ENCODE results near the gene KAT8. TPM values are rescaled to one million over a fixed set of nuclear protein-coding genes. Genes with fewer than 3 reads are reported as not detected.

KAT8 gene
- total and polyA plus RNA-seq, 9 of the 15 experiments (the other 6 are each of a cell fraction or from before 2014, with no cell fraction given) = 10.0 to 98.5 (median 76.4) TPM

DNA sequence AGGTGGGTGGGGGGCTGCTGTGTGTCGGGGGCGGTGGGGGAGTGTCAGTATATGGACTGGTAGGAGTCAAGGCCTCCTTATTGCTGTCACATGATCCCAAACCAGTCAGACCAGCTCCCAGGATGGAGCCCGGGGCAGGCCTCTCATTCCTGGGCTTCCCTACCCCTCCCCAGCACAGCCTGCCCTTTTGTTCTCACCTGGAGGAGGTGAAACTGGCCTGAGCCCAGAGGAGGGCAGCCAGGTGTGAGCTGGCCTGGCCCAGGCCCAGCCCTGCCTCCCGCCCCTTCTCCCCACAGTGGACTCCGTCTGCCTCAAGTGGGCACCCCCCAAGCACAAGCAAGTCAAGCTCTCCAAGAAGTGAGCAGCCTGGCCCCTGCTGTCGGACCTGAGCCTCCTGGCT is 13.4 kb downstream of the KAT8 start:
- 91% methylated on average over 2 of the region's 6 CpGs for WGBS (ENCODE audit: insufficient coverage, low coverage, missing lambda C conversion rate)
- in situ Hi-C loops (cut with MboI) (no loop called here), intact Hi-C loops (cut with micrococcal nuclease) (no loop called here)
- Histone ChIP-seq H3K79me2 (ENCODE audit: control insufficient read depth, insufficient read depth, low read length) (no peaks in the 10 kb centered on the region), H4K20me1 (replicated peaks; ENCODE audit: control insufficient read depth, insufficient read depth, low read length) (no peaks in the 10 kb centered on the region), H3K9me3 (replicated peaks; ENCODE audit: control insufficient read depth, insufficient read depth, low read depth, low read length) (no peaks in the 10 kb centered on the region), H3K9ac (ENCODE audit: insufficient read depth in 1 of 2, low read depth in 2 of 2, low read length in 2 of 2) (no peak overlapping the region), H3K9me1 (ENCODE audit: control insufficient read depth, insufficient read depth, low read length) (no peaks in the 10 kb centered on the region), H2AFZ (ENCODE audit: low read depth, low read length) (no peak overlapping the region), H3K36me3 (ENCODE audit: control insufficient read depth, insufficient read depth, low read length) (peaks cover 56% of the 10 kb centered on the region; the same call in 2 of the 3 replicates), H3K4me1 (replicated peaks in 1 of 2; ENCODE audit: control insufficient read depth in 2 of 2, insufficient read depth in 2 of 2, low read length in 2 of 2) (peaks cover 46 to 89% of the 10 kb centered on the region in 2 experiments), H3K4me3 (no peak overlapping the region), H3K4me2 (ENCODE audit: insufficient read depth, low read length) (no peak overlapping the region), H3K27ac (ENCODE audit: extremely low read depth, low read depth, low read length) (no peak overlapping the region), H3K27me3 (ENCODE audit: control insufficient read depth in 2 of 2, insufficient read depth in 2 of 2, low read length in 2 of 2) (no peaks in the 10 kb centered on the region)
- CTCF ChIA-PET (ENCODE audit: low intra/inter-chr PET ratio) = no interaction called here
- FAIRE-seq (no peak), DNase-seq (ENCODE audit: extremely low read depth in 1 of 4, low spot score in 3 of 4) (no peak), ATAC-seq (no peak)
- no peak for TF ChIP-seq POLR2B (IDR thresholded peaks at IDR 0.05; ENCODE audit: low read depth, partially characterized antibody)
- no peak for TF ChIP-seq HLTF (IDR thresholded peaks at IDR 0.05)
- TF ChIP-seq RBFOX2 (IDR thresholded peaks at IDR 0.05; ENCODE audit: low read depth, low read length) = peak; percentile 11; the same call in 1 of the 2 replicates
- no peak for TF ChIP-seq CXXC5 (CRISPR knock-in tag; IDR thresholded peaks at IDR 0.05)
- no peak for TF ChIP-seq NFRKB (IDR thresholded peaks at IDR 0.05; ENCODE audit: low read depth)
- TF ChIP-seq ZNF175 (CRISPR knock-in tag; IDR thresholded peaks at IDR 0.05; ENCODE audit: low read depth) = no peak
- POLR2A ChIA-PET = interaction anchor here (0.7 to 2.4 kb wide), 5 partner anchors 11 to 52 kb away, joined by 3 to 9 read pairs (median 4); partner anchors contain the start of genes FUS and KAT8
- BruUV-seq (replicated peaks) = no TSS peak

DNA sequence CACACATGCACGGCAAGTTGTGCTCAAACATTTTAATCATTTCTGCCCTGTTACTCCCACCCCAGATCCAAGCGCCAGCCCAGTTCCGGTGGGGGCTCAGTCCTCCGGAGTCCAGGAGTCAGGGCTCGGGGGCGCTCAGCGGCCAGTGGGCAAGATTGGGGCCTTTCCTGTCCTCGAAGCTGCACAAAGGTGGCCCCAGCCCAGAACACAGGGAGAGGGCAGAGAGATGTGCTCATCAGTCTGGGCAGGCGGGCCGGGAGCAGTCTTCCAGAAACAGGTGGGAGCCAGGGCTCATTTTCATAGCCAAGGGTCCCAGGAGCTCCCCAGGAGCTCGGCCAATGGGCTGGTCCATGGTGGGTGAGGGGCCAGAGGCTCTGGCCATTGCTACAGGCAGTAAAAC is 14.0 kb downstream of the KAT8 start:
- no peaks in the 10 kb centered on the region for H3K9me3 ChIP-seq (replicated peaks; ENCODE audit: control insufficient read depth, insufficient read depth, low read depth, low read length)
- intact Hi-C loops (cut with micrococcal nuclease) (no loop called here), in situ Hi-C loops (cut with MboI) (no loop called here)
- CTCF ChIA-PET (ENCODE audit: low intra/inter-chr PET ratio) = no interaction called here
- POLR2A ChIA-PET = interaction anchor here (0.7 to 2.4 kb wide), 6 partner anchors 9 to 51 kb away, joined by 3 to 9 read pairs (median 4); partner anchors contain the start of genes FUS and KAT8
- FAIRE-seq = no peak
- no peak overlapping the region for H3K9ac ChIP-seq (ENCODE audit: insufficient read depth in 1 of 2, low read depth in 2 of 2, low read length in 2 of 2)
- H3K27ac ChIP-seq (ENCODE audit: extremely low read depth, low read depth, low read length) = no peak overlapping the region
- peaks cover 50 to 94% of the 10 kb centered on the region in 2 experiments for H3K4me1 ChIP-seq (replicated peaks in 1 of 2; ENCODE audit: control insufficient read depth in 2 of 2, insufficient read depth in 2 of 2, low read length in 2 of 2)
- no peak for DNase-seq (ENCODE audit: extremely low read depth in 1 of 4, low spot score in 3 of 4)
- no peak overlapping the region for H2AFZ ChIP-seq (ENCODE audit: low read depth, low read length)
- no peaks in the 10 kb centered on the region for H3K9me1 ChIP-seq (ENCODE audit: control insufficient read depth, insufficient read depth, low read length)
- no TSS peak for BruUV-seq (replicated peaks)
- no peaks in the 10 kb centered on the region for H3K27me3 ChIP-seq (ENCODE audit: control insufficient read depth in 2 of 2, insufficient read depth in 2 of 2, low read length in 2 of 2)
- no peaks in the 10 kb centered on the region for H3K79me2 ChIP-seq (ENCODE audit: control insufficient read depth, insufficient read depth, low read length)
- peaks cover 52% of the 10 kb centered on the region; the same call in 2 of the 3 replicates for H3K36me3 ChIP-seq (ENCODE audit: control insufficient read depth, insufficient read depth, low read length)
- no peaks in the 10 kb centered on the region for H4K20me1 ChIP-seq (replicated peaks; ENCODE audit: control insufficient read depth, insufficient read depth, low read length)
- WGBS (ENCODE audit: insufficient coverage, low coverage, missing lambda C conversion rate) = 92% methylated on average over 10 of the region's 11 CpGs
- H3K4me2 ChIP-seq (ENCODE audit: insufficient read depth, low read length) = no peak overlapping the region
- ATAC-seq = no peak
- TF ChIP-seq, protein P1, sequence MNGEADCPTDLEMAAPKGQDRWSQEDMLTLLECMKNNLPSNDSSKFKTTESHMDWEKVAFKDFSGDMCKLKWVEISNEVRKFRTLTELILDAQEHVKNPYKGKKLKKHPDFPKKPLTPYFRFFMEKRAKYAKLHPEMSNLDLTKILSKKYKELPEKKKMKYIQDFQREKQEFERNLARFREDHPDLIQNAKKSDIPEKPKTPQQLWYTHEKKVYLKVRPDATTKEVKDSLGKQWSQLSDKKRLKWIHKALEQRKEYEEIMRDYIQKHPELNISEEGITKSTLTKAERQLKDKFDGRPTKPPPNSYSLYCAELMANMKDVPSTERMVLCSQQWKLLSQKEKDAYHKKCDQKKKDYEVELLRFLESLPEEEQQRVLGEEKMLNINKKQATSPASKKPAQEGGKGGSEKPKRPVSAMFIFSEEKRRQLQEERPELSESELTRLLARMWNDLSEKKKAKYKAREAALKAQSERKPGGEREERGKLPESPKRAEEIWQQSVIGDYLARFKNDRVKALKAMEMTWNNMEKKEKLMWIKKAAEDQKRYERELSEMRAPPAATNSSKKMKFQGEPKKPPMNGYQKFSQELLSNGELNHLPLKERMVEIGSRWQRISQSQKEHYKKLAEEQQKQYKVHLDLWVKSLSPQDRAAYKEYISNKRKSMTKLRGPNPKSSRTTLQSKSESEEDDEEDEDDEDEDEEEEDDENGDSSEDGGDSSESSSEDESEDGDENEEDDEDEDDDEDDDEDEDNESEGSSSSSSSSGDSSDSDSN (IDR thresholded peaks at IDR 0.05; ENCODE audit: borderline replicate concordance in 1 of 2, low read depth in 2 of 2, low read length in 2 of 2) = no peak
- 0 out of 2 replicates have a peak, but pooled peaks have one; percentile 2 for TF ChIP-seq RBFOX2 (IDR thresholded peaks at IDR 0.05; ENCODE audit: low read depth, low read length)
- H3K4me3 ChIP-seq = no peak overlapping the region
